ENCODE data around the gene CKMT1A.

Gene CKMT1A

DNA sequence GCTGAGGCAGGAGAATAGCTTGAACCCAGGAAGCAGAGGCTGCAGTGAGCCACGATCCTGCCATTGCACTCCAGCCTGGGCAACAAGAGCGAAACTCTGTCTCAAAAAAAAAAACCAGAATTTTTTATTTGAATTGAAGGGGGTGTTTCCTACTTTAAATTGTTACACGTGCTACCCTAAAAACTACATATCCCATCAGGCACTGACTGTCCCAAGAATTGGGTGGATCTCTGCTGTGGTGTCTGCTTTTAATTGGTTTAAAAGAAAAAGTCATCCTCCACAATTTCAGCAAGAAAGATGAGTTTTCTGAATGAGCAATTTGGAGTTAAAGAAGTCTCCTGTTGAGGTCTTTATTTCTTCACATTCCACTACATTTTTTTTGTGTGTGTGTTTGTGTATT lies 54.7 kb downstream of the CKMT1A start:
- no peak for DNase-seq

Measured in hypothalamus (tissue), 51 donors.